Measurements from ENCODE around the gene CFAP97D2.
"Not testable (repeated sequence)": the region's sequence is repeated elsewhere in the genome, so short reads cannot be mapped to it uniquely, and the experiment has no call there.

Gene CFAP97D2

DNA sequence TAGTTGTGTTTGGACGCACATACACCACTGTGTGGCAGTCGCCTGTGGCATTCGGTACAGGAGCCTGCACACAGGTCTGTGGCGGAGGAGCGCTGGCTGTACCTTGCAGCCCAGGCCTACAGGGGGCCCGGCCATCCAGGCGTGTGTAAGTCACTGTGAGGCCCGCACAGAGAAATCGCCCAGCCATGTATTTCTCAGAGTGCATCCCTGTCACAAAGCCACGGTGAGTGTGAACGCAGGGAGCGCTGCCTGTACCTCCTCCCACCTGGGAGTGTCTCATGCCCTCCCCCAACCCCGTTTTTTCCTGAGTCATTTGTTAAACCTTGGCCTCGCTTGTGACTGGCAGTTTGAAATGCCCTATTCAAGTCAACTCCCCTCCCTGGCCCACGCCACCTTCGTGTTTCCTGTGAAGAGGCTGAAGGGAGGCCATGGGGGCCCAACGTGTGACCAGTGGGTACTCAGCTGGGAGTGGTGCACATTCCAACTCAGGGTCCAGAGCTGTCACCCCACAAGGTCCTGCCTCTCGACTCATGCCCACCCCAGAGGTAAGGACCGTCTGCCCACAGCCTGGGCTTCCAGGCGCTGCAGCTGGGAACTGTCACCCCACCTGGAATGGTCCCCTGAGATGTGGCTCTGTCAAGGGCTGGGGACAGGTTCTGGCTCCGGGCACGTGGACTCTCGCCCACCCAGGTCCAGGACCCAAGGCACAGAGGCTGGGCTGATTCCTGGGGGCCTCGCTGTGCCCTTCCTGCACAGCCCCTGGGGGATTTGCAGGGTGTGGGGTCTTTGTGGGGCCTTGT lies 35.1 kb upstream of the CFAP97D2 start:
- DNase-seq: no peak

DNA sequence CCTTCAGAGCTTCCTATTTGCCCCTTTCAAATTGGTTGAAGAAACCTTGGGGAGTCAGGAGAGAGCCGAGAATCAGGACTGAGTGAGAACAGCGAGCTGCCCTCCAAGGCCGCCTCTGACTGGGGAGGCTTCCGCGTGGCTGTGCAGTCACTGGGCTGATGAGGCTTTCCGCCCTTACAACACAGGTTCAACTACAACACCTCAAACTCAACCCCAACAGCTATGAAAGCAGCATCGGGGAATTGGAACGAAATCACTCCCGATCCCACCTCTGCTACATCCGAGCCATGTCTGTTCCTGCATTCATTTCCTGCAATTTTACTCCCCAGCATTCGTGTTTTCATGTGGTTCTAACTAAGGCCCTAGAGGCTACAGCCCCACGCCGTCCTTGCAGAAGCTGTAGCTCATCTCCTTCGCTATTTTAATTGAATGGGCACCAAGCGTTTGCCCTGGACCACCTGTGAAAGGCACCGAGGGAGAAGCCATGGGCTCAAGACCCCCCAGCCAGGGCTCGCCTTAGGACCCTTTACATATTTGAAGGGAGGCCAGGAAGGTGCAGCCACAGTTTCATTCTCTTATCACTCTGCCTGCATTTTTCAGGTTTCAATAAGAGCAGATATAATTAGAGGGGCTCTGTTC lies 34.3 kb upstream of the CFAP97D2 start:
- DNase-seq: no peak

DNA sequence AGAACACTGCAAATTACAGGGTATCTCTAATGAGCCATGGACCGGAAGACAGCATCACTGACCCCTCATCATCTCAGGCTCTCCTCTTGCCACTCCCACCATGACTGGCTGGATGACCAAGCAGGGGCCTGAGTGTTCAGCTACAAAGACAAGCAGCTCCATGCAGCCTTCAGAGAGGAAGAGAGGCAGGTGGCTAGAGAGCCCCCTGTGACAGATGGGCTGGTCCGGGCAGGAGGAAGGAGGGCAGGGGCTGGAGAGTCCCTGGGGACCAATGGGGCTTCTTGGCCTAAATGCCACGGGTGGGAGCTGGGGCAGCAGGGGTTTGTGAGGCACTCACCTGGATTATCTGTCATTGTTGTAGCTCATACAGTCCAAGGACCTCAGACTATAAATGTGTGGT lies 33.8 kb upstream of the CFAP97D2 start:
- no peak for DNase-seq

GRCh38 chr13:114145722-114146121 lies 33.3 kb upstream of the CFAP97D2 start:
- no peak for DNase-seq

GRCh38 chr13:114146173-114146572 lies 32.9 kb upstream of the CFAP97D2 start:
- no peak for DNase-seq

DNA sequence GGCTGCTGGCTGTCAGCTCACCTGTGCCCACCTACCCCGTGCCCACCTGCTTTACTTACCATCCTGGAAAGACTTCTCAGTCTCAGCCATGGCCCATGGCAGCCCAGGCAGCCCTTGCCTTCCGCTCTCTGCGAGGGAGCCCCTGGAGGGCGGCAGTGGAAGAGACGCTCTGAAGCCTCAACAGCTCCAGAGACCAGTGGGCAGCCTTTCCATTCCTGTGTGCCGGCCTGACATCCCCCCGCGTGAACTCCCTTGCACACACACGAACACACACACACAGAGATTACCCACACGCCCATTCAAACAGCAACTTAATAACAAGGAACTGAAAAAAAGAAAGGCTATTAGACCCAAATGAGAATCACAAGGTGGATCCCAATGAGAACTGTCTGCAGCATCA lies 32.4 kb upstream of the CFAP97D2 start:
- no peak for DNase-seq

- no peak for DNase-seq
Observed at GRCh38 chr13:114147803-114148520, 31.1 kb upstream of the CFAP97D2 start.

- DNase-seq: no peak
Observed at GRCh38 chr13:114148521-114148855, 30.6 kb upstream of the CFAP97D2 start.

GRCh38 chr13:114148886-114149285 lies 30.2 kb upstream of the CFAP97D2 start:
- not testable (repeated sequence) for DNase-seq

DNA sequence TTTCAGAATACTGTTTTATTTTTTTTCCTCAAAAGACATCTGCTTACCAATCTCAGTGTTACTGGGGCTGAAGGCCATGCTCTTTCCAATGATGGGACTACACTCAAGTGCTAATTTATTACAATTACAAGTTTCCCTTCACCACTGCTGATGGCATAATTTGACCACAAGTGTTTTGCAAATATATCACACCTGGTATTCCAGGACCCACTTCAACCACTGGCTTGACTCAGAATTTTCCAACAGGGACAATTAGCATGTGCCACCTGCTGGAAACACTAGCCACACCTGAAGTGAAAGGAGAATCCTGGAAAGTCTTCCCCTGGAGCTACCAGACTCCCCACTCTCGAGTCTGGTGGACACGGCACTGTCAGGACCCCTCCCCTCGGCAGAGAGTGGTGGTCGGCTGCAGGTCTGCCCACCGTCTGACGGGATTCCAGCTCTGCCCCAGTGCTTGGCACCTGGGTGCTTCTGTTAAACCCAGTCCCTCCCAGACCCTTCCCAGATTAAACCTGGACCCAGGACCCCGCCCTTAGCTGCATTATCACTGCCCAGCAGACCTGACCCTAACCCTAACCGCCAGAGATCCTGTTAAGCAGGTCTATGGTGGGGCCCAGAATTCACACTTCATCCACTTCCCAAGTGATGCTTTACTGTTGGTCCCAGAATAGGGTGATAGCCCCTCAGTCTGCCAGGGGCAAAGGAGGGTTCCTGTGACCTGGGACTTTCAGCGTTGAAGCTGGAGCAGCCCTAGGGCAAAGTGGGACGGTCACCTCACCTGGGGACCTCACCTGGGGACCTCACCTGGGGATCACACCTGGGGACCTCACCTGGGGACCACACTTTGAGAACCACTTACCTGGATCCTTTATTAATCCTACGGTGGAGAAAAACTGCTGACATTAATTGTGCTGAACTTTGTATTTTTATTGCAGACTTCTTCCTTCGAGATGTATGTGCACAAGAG lies 29.0 kb upstream of the CFAP97D2 start:
- DNase-seq: no peak

DNA sequence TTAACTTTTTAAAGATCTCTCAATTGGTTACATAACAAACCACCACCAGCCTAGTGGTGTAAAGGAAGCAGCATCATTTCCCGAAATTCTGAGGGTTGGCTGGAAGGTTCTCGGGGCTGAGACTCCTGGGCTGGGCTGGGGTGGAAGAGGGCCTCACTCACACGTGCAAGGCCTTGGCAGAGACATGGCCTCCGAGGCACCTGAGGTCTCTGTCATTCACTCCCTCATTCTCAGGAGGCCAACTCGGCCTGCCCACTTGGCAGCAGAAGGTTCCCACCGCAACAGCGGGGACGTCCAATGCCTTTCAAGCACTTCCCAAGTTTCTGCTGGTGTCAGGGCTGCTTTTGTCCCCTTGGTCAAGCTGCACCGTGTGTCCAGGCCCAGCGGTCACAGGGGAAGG lies 28.0 kb upstream of the CFAP97D2 start:
- DNase-seq: peak; percentile 56

- peak; percentile 25 for DNase-seq
Observed at GRCh38 chr13:114151565-114152284, 27.3 kb upstream of the CFAP97D2 start.

DNA sequence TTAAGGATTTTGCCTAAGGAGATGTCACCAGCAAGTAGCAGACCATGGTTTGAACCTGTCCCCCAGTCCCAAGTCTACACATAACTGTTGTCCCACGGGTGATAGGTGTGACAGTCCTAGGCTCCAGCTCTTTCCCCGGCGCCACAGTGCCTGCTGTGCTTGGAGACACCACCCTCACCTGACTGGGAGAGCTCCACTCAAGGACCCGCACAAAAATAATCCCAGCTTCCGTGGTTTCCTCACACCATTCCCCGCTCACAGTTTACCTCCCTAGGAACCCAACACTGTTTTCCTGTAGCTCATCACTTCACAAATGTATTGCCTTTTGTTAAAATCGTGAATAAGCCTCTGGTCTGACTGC lies 26.8 kb upstream of the CFAP97D2 start:
- DNase-seq: no peak

GRCh38 chr13:114152831-114153371 lies 26.2 kb upstream of the CFAP97D2 start:
- peak; percentile 54 for DNase-seq

- DNase-seq: no peak
Observed at GRCh38 chr13:114153485-114154080, 25.5 kb upstream of the CFAP97D2 start.

DNA sequence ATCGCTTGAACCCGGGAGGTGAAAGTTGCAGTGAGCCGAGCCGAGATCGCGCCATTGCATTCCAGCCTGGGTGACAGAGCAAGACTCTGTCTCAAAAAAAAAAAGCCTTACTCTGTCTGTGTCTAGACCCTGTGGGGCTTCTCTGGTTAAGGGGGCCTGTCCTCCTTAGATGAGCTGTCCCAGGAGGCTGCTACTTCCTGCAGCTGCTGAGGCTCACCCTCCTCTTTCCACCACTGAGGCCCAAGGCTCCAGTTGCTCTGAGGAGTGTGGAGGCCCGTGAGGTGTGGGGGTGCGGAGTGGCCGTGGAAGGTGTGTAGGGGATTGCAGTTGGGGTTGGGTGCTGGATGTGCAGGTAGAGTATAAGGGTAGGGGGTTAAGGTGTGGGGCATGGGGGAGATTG lies 24.6 kb upstream of the CFAP97D2 start:
- no peak for DNase-seq

- DNase-seq: no peak
Observed at GRCh38 chr13:114155320-114155719, 23.7 kb upstream of the CFAP97D2 start.

- DNase-seq: no peak
Observed at GRCh38 chr13:114155926-114156883, 22.9 kb upstream of the CFAP97D2 start.

DNA sequence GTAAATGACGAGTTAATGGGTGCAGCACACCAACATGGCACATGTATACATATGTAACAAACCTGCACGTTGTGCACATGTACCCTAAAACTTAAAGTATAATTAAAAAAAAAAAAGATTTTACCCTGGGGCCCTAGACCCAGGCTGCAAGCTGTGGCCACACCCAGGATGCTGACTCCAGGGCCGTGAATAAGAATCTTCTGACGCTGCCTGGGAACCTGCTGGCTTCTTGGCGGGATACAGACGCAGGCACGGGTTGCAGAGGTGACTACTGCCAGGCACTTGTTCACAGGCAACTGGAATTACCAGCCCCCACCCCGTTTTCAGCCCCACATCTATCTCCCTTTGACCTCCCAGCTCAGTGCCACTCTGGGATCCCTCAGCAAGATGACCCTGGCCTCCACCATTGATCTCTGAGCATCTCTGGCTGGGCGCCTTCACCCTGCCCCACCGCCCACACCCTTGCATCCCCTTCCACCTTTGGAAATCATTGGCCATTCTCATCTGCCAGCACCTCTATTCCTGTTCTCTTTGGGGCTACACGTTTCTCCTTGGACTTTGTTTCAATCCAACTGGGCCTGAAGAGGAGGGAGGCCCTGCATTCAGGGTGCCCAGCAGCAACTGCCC lies 21.1 kb upstream of the CFAP97D2 start:
- no peak for DNase-seq

All from midbrain (tissue), 1 donor.